Measurements from ENCODE around the gene ODAD4. TPM values are rescaled to one million over a fixed set of nuclear protein-coding genes. Genes with fewer than 3 reads are reported as not detected.

ODAD4 gene
- total RNA-seq, 2 donors from 2014 or later = 3.7 to 4.3 TPM

DNA sequence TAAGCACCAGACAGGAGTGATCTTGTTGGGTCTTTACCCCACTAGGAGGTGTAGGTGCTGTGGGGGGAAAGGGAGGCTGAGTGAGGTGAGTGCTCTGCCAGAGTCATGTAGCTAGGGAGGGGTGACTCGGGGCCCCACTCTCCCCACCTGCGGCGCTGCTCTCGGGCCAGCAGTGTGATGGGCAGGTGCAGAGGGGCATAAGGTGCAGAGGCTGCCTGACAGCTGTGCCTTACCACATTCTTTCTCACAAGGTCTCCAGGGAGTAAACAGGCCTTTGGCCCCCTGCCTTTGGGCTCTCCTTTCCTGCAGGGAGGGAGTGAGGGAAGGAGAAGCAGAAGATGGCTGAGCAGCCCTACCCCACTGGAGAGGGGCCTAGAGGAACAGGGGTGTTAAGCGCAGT lies 31.7 kb downstream of the ODAD4 start:
- peaks cover 10% of the 10 kb centered on the region for H3K4me1 Mint-ChIP-seq
- H3K4me3 Mint-ChIP-seq = no peak overlapping the region
- DNase-seq (no peak), ATAC-seq (no peak)
- no peaks in the 10 kb centered on the region for H3K9me3 ChIP-seq (ENCODE audit: control insufficient read depth, low read length, poor library complexity, severe bottlenecking)
- no peaks in the 10 kb centered on the region for H3K27me3 Mint-ChIP-seq
- no peaks in the 10 kb centered on the region for H3K36me3 Mint-ChIP-seq (ENCODE audit: low read depth)
- no peak overlapping the region for H3K27ac Mint-ChIP-seq

DNA sequence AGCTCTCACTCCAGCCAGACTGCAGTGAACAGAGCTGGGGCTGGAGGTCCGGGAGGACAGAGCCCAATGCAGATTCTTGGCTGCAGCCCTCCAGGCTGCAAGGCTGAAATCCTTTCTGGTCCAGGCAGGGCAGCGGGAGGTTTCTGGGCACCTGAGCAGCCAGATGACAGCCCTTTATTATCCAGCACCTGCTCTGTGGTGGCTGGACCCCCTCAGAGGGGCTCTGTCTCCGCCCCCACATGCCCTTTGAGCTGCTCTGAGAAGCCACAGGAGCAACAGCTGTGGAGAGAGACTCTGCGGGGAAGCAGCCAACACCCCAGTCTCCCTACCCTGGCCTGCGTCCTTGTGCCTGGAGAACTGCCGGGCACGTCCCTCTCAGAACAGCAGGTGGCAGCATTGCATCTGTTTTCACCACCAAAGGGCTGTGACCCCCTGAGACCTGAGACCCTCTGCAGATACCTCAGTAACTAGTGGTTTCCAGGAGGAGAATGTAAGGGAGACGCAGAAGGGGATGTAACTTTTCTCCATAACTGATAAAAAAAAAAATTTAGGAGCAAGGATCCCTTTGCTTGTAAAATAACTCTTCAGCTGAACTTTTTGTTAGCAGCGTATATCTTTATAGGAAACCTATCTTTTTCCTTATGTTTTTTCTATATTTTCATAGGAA lies 32.5 kb downstream of the ODAD4 start:
- H3K4me1 Mint-ChIP-seq = peaks cover 11% of the 10 kb centered on the region
- H3K36me3 Mint-ChIP-seq (ENCODE audit: low read depth) = no peaks in the 10 kb centered on the region
- no peaks in the 10 kb centered on the region for H3K27me3 Mint-ChIP-seq
- ATAC-seq = peak; percentile 27
- no peaks in the 10 kb centered on the region for H3K9me3 ChIP-seq (ENCODE audit: control insufficient read depth, low read length, poor library complexity, severe bottlenecking)
- no peak overlapping the region for H3K27ac Mint-ChIP-seq
- DNase-seq = peak; percentile 43 to 56 (median 48)
- no peak overlapping the region for H3K4me3 Mint-ChIP-seq

DNA sequence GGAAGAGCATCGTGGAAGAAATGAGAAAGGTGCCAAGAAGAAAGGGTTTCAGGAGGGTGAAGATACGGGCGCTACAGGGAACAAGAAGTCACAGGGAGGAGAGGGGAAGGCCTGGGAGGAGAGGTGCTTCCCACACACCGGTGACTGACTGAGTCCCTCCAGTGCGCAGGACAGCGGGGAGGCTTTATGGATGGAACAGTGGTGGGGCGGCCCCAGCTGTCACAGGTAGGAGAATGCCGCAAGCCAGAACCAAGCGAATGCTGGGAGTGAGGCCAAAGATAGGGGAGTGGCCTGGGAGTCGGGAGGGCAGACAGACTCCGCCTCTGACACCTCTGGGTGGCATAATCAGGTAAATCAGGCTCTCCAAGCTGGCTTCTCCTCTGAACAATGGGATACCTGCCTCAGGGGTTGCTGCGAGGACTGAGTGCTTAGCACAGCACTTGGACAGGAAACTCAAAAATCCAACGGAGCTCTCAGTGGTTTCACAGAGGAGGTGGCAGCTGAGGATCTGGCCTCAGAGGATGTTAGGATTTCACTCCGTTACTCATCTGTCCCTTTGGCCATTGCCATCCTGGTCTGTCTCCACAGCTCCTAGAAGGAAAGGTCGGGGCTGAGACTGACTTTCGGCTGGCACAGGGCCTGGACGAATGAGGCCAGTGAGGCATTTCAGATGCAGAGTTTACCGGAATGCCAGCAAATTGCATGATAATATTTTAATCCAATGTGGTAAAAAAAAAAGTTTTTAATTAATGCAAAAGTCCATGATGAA lies 35.5 kb downstream of the ODAD4 start:
- Mint-ChIP-seq H3K4me1 (peaks cover 19% of the 10 kb centered on the region), H3K4me3 (peak overlapping the region; percentile 93), H3K27me3 (no peaks in the 10 kb centered on the region), H3K27ac (peak overlapping the region; percentile 87), H3K36me3 (ENCODE audit: low read depth) (no peaks in the 10 kb centered on the region)
- no peaks in the 10 kb centered on the region for H3K9me3 ChIP-seq (ENCODE audit: control insufficient read depth, low read length, poor library complexity, severe bottlenecking)
- ATAC-seq = peak; percentile 62
- DNase-seq = peak; percentile 23 to 53 (median 40)

DNA sequence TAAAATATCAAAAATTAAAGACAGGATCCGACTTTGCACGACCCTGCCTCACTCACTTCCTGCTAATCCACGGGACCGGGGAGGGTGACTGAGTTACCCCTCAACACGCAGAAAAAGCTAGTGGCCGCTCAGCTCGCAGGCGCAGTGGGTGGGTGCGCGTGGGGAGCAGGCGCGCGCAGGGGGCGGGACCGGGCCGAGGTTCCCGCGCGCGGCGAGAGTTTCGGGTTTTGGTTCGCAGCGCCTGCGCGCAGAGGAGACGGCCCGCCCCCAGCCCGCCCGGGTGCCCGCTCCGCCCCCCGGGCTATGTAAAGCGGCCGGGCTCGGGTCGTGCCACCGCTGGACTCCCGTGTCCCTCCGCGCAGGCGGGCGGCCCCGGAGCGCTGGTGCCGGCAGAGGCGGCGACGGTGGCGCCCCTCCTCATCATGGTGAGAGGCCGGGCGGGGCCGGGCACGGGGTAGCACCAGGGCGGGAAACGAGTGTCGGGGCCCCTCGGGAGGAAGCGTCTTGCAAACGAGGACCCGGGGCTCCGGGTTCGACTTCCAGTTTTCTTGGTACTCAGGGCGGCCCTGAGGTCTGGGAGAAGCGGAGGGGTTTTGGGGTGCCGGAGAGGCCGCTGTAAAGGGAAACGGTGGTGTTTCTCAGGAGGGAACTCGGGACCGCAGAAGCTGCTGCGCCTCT lies 36.2 kb downstream of the ODAD4 start, which contains the start of gene CNP:
Gene CNP (plus strand): TSS at position 333 of the 678 bp plus-strand sequence. CDS start 90 bp downstream, at position 423.
- Mint-ChIP-seq H3K27me3 (no peaks in the 10 kb centered on the region), H3K4me3 (peak within 1 kb of the TSS; percentile 93)

DNA sequence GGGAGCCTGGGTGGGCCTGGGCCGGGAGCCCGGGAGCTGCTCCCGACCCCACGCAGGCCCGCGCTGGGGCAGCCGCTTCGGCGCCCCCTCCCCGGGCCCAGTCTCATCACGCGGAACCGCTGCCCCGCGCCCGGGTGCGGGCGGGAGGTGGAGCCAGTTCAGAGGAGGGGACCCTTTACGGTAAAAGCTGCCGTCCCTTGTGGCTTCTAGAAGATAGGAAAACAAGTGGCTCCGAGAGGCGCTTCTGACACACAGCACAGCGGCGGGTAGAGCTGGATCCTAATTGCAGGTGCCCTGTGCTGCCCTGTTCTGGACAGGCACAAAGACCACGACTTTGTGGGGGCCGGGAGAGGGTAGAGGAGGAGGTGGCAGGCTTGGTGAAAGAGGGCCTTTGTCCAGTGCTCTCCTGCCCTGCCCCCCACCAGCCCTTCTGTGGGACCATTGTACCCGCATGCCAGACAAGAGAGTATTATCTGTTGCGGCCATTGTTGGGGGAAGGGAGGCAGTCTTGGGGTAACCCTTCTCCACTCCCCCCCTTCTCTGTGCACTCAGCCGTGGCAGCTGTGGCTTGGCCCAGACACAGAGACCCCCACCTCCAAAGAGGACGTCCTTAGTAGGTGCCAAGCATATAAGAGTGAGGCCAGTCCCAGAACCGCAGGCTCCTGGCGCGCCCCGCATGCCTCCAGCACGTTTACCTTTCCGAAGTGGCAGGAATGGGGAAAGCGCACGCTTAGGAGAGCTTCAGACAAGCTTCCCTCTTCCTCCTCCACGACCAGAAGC lies 36.9 kb downstream of the ODAD4 start:
- H3K4me3 Mint-ChIP-seq = peak overlapping the region; percentile 93
- no peaks in the 10 kb centered on the region for H3K9me3 ChIP-seq (ENCODE audit: control insufficient read depth, low read length, poor library complexity, severe bottlenecking)
- ATAC-seq (no peak), DNase-seq (peak in 1 of 3 donors; percentile 26)
- peaks cover 22% of the 10 kb centered on the region for H3K4me1 Mint-ChIP-seq
- no peaks in the 10 kb centered on the region for H3K36me3 Mint-ChIP-seq (ENCODE audit: low read depth)
- H3K27ac Mint-ChIP-seq = peak overlapping the region; percentile 87
- no peaks in the 10 kb centered on the region for H3K27me3 Mint-ChIP-seq

More for the DNA sequence above, 36.2 kb downstream of the ODAD4 start, which contains the start of gene CNP:
- H3K4me1 Mint-ChIP-seq = peaks cover 21% of the 10 kb centered on the region
- H3K9me3 ChIP-seq (ENCODE audit: control insufficient read depth, low read length, poor library complexity, severe bottlenecking) = no peaks in the 10 kb centered on the region
- H3K36me3 Mint-ChIP-seq (ENCODE audit: low read depth) = no peaks in the 10 kb centered on the region
- ATAC-seq (peak; percentile 87), DNase-seq (peak; percentile 79 to 92 (median 89))
- H3K27ac Mint-ChIP-seq = peak within 1 kb of the TSS; percentile 87

DNA sequence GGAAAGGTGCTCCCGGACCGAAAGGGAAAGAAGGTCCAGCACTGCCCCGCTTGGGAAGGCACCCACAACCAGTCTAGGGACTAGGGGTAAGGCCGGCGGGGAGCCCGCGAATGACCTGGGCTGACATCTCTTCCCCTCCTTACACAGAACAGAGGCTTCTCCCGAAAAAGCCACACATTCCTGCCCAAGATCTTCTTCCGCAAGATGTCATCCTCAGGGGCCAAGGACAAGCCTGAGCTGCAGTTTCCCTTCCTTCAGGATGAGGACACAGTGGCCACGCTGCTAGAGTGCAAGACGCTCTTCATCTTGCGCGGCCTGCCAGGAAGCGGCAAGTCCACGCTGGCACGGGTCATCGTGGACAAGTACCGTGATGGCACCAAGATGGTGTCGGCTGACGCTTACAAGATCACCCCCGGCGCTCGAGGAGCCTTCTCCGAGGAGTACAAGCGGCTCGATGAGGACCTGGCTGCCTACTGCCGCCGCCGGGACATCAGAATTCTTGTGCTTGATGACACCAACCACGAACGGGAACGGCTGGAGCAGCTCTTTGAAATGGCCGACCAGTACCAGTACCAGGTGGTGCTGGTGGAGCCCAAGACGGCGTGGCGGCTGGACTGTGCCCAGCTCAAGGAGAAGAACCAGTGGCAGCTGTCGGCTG lies 37.6 kb downstream of the ODAD4 start:
- no peak for ATAC-seq
- Mint-ChIP-seq H3K36me3 (ENCODE audit: low read depth) (no peaks in the 10 kb centered on the region), H3K27ac (peak overlapping the region; percentile 87), H3K27me3 (no peaks in the 10 kb centered on the region), H3K4me3 (peak overlapping the region; percentile 78), H3K4me1 (peaks cover 25% of the 10 kb centered on the region)
- no peak for DNase-seq
- H3K9me3 ChIP-seq (ENCODE audit: control insufficient read depth, low read length, poor library complexity, severe bottlenecking) = no peaks in the 10 kb centered on the region

DNA sequence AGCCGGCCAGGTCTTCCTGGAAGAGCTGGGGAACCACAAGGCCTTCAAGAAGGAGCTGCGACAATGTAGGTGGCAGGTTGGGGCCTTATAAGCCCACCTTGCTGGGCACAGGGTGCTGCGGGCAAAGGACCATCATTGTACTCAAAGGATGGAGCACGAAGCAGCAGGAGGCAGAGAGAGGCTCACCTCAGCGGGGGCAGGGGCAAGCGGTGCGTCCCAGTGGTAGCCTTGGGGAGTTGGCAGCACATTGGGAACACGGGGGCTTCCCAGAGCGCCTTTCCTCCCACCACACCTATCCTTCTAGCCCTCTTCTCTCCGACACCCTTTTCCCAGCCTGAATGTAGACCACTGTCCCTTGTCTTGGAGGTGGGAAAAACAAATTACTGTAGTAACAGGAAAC lies 38.3 kb downstream of the ODAD4 start:
- Mint-ChIP-seq H3K4me3 (no peak overlapping the region), H3K36me3 (ENCODE audit: low read depth) (no peaks in the 10 kb centered on the region)

DNA sequence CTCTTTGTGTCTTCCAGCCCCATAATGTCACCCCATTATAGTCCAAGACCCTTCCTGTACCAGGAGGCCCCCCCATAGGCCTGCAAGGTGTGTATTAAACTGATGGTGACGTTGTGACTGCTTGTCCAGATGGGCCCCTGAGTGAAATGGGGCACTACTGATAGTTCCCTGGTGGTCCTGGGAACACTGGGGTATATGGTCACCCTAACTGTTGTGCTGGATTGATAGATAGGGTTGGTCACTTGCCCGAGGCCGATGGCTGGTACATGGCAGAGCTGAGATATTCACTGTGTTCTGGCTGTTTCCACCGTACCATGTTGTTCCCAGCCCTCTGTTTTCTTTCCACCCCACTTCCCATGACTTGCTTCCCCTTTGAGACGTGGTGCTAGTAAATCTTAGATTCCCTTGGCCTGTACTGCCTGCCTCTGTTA lies 40.5 kb downstream of the ODAD4 start:
- DNase-seq (no peak), ATAC-seq (no peak)
- no peaks in the 10 kb centered on the region for H3K9me3 ChIP-seq (ENCODE audit: control insufficient read depth, low read length, poor library complexity, severe bottlenecking)
- Mint-ChIP-seq H3K36me3 (ENCODE audit: low read depth) (no peaks in the 10 kb centered on the region), H3K4me1 (peaks cover 20% of the 10 kb centered on the region), H3K27ac (peak overlapping the region; percentile 47), H3K4me3 (no peak overlapping the region), H3K27me3 (no peaks in the 10 kb centered on the region)

More for the DNA sequence above, 38.3 kb downstream of the ODAD4 start:
- no peak for DNase-seq
- H3K4me1 Mint-ChIP-seq = peaks cover 30% of the 10 kb centered on the region
- no peak for ATAC-seq
- H3K27ac Mint-ChIP-seq = peak overlapping the region; percentile 1
- H3K27me3 Mint-ChIP-seq = no peaks in the 10 kb centered on the region
- H3K9me3 ChIP-seq (ENCODE audit: control insufficient read depth, low read length, poor library complexity, severe bottlenecking) = no peaks in the 10 kb centered on the region

DNA sequence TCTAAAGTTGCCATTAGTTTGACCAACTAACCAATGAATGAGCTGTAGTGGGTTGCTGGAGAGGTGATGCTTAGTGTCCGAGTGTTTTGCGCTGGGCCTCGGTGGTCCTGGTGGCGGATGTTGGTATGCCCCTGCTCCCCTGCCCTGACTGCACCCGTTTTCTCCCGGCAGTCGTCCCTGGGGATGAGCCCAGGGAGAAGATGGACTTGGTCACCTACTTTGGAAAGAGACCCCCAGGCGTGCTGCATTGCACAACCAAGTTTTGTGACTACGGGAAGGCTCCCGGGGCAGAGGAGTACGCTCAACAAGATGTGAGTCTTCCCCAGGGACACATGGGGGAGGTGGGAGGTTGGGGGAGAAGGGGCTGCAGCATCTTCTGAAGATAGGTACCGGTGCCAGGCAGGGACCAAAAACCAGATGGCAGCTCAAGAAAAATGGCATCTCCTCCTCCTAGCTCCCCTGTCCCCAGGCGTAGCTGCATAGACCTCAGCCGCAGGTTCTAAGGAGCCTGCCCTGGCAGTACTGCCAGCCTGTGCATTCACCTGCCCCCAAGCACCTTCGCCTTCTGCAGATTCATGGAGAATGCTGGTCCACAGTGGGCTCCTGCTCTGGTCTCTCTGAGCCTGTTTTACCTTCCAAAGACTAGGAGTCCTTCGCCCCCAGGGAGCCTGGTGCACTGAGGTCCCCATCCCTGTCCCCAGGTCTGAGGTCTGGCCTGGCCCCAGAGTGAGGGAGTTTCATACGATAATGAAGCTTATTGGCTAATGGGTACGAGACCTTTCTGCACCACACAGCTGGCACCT lies 41.5 kb downstream of the ODAD4 start:
- no peak for DNase-seq
- no peaks in the 10 kb centered on the region for H3K27me3 Mint-ChIP-seq
- H3K36me3 Mint-ChIP-seq (ENCODE audit: low read depth) = no peaks in the 10 kb centered on the region
- no peaks in the 10 kb centered on the region for H3K9me3 ChIP-seq (ENCODE audit: control insufficient read depth, low read length, poor library complexity, severe bottlenecking)
- ATAC-seq = no peak
- H3K4me1 Mint-ChIP-seq = peaks cover 20% of the 10 kb centered on the region
- no peak overlapping the region for H3K4me3 Mint-ChIP-seq
- peak overlapping the region; percentile 47 for H3K27ac Mint-ChIP-seq

DNA sequence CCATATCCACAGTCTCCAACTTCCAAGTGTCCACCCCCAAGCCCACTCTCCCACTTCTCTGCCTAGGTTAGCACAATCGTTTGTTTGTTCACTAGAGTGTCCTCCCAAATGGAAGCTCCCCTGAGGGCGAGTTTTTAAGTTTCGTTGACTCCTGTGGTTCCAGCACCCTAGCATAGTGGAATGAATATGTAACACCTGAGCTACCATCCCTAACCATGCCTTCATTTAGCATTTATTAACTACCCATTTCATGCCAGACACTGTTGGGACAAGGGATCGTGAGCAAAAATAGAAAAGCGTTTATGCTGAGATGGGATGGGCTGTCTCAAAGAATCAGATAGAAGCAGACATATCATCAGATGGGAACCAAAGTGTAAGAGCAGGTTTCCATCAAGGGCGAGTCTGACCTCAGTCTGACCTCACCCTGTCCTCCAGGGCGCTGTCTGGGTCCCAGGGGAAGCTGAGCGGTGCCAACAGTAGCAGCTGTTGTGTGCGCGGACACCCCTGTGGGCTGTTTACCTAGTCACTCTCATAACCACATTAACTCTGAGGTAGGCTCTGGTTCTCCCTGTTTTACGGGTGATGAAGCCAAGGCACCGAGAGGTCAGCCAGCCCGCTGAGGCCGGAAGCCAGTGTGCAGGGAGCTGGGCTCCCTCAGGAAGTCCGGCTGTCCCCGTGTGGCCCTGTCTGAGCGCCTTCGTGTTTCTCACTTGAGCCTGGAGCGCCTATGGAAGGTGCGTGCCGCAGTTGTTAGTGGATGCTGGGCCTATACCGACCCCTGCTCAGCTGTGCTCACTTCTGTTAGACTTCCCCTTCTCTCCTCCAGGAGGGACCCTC lies 42.4 kb downstream of the ODAD4 start:
- H3K9me3 ChIP-seq (ENCODE audit: control insufficient read depth, low read length, poor library complexity, severe bottlenecking) = no peaks in the 10 kb centered on the region
- Mint-ChIP-seq H3K27ac (peak overlapping the region; percentile 14), H3K27me3 (no peaks in the 10 kb centered on the region), H3K4me3 (no peak overlapping the region), H3K4me1 (peaks cover 19% of the 10 kb centered on the region), H3K36me3 (ENCODE audit: low read depth) (peaks cover 2% of the 10 kb centered on the region)
- DNase-seq = no peak
- ATAC-seq = no peak

DNA sequence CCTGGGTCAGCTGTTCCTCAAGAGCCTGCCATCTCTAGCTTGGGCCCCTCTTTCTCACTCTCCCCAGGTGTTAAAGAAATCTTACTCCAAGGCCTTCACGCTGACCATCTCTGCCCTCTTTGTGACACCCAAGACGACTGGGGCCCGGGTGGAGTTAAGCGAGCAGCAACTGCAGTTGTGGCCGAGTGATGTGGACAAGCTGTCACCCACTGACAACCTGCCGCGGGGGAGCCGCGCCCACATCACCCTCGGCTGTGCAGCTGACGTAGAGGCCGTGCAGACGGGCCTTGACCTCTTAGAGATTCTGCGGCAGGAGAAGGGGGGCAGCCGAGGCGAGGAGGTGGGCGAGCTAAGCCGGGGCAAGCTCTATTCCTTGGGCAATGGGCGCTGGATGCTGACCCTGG lies 43.0 kb downstream of the ODAD4 start:
- Mint-ChIP-seq H3K27me3 (no peaks in the 10 kb centered on the region), H3K36me3 (ENCODE audit: low read depth) (peaks cover 6% of the 10 kb centered on the region), H3K27ac (no peak overlapping the region), H3K4me1 (peaks cover 17% of the 10 kb centered on the region), H3K4me3 (peak overlapping the region; percentile 12)
- no peak for ATAC-seq
- H3K9me3 ChIP-seq (ENCODE audit: control insufficient read depth, low read length, poor library complexity, severe bottlenecking) = no peaks in the 10 kb centered on the region
- no peak for DNase-seq
